H1 (cell line): ENCODE data around the gene ASTN2. TPM values are rescaled to one million over a fixed set of nuclear protein-coding genes. Genes with fewer than 3 reads are reported as not detected.

Experiments
- CTCF ChIA-PET: fragments of 300-600 bp; sonication (Branson Sonifier 250); formaldehyde crosslinking; loops from one replicate; lab custom pipeline; 2021; ENCODE audit not compliant: partially characterized antibody; lab: Charles Lee
- POLR2A ChIA-PET: fragments of 300-600 bp; sonication (Branson Sonifier 250); formaldehyde crosslinking; loops from one replicate; lab custom pipeline; 2021; ENCODE audit warnings: inconsistent platforms; ENCODE audit not compliant: partially characterized antibody; lab: Charles Lee
- DNase-seq, 2 experiments: peaks; one replicate each; pipeline versions ENCODE4 v3.0.0 to v3.0.0-alpha.2; 2010 to 2022; ENCODE audit warnings: low spot score in 2 of 2, low read depth in 1 of 2, mixed read lengths in 1 of 2
- FAIRE-seq: peaks from 2 replicates; lab custom pipeline; 2011; peaks lifted over from hg19 to GRCh38; lab: Jason Lieb, UNC
- H2AFZ ChIP-seq: 2 replicates; pipeline ENCODE4 v1.8.1; 2012; ENCODE audit warnings: low read length, inconsistent platforms
- H2AK5ac ChIP-seq: 2 replicates; pipeline ENCODE4 v1.6.1; 2013; ENCODE audit warnings: low read depth, low read length
- H2BK120ac ChIP-seq: replicated peaks from 2 replicates; pipeline ENCODE3; 2013; ENCODE audit warnings: low read depth, low read length, inconsistent platforms
- H2BK12ac ChIP-seq: 2 replicates; pipeline ENCODE4 v1.6.1; 2013; ENCODE audit warnings: low read depth, low read length
- H2BK15ac ChIP-seq: 2 replicates; pipeline ENCODE4 v1.6.1; 2013; ENCODE audit warnings: low read length
- H2BK20ac ChIP-seq: 2 replicates; pipeline ENCODE4 v1.6.1; 2013; ENCODE audit warnings: low read length
- H2BK5ac ChIP-seq: 2 replicates; pipeline ENCODE4 v1.6.1; 2013; ENCODE audit warnings: low read depth, low read length
- H3K14ac ChIP-seq: 2 replicates; pipeline ENCODE4 v1.6.1; 2013; ENCODE audit warnings: inconsistent platforms; ENCODE audit not compliant: insufficient read length
- H3K18ac ChIP-seq: 2 replicates; pipeline ENCODE4 v1.6.1; 2013; ENCODE audit warnings: low read length; ENCODE audit errors: extremely low read depth
- H3K23ac ChIP-seq: 2 replicates; pipeline ENCODE4 v1.6.1; 2013; ENCODE audit warnings: inconsistent platforms; ENCODE audit not compliant: insufficient read length
- H3K23me2 ChIP-seq: 2 replicates; pipeline ENCODE4 v1.6.1; 2013; ENCODE audit warnings: low read depth, low read length
- H3K27ac ChIP-seq: 2 replicates; pipeline ENCODE4 v1.6.1; 2011; ENCODE audit warnings: low read depth, low read length, inconsistent platforms
- H3K27me3 ChIP-seq, 4 experiments: replicated peaks in 1 of 4; 1 replicate in 1 of 4; 2 replicates in 3 of 4; pipeline versions ENCODE4 v1.6.1 to v1.8.1; 2011 to 2013; ENCODE audit warnings: low read length in 3 of 4, mild to moderate bottlenecking in 3 of 4, inconsistent platforms in 2 of 4, mixed read lengths in 2 of 4, moderate library complexity in 1 of 4; ENCODE audit not compliant: control insufficient read depth in 3 of 4, insufficient read depth in 3 of 4; ENCODE audit errors: extremely low read depth in 1 of 4
- H3K36me3 ChIP-seq, 4 experiments: 2 replicates each; pipeline versions ENCODE4 v1.6.1 to v1.8.1; 2011 to 2013; ENCODE audit warnings: mild to moderate bottlenecking in 4 of 4, low read length in 3 of 4, moderate library complexity in 2 of 4, control low read depth in 1 of 4, inconsistent platforms in 1 of 4; ENCODE audit not compliant: insufficient read depth in 4 of 4, control insufficient read depth in 2 of 4
- H3K4ac ChIP-seq: replicated peaks from 2 replicates; pipeline ENCODE3; 2013; ENCODE audit warnings: low read length, low read depth, mixed read lengths, inconsistent platforms; ENCODE audit not compliant: insufficient read length
- H3K4me1 ChIP-seq, 4 experiments: replicated peaks in 1 of 4; 1 replicate in 1 of 4; 2 replicates in 3 of 4; pipeline versions ENCODE4 v1.6.1 to v1.8.1; 2011 to 2013; ENCODE audit warnings: low read length in 3 of 4, inconsistent platforms in 2 of 4, mixed read lengths in 1 of 4; ENCODE audit not compliant: insufficient read depth in 4 of 4, control insufficient read depth in 3 of 4
- H3K4me2 ChIP-seq, 2 experiments: 2 replicates each; pipeline versions ENCODE4 v1.6.1 to v1.8.1; 2011 to 2013; ENCODE audit warnings: low read depth in 2 of 2, low read length in 2 of 2, control low read depth in 1 of 2, inconsistent platforms in 1 of 2, mild to moderate bottlenecking in 1 of 2; ENCODE audit not compliant: insufficient read depth in 1 of 2
- H3K4me3 ChIP-seq, 4 experiments: fragments of 200-600, 300-600 bp in 1 of 4; sonication (generic), shearing (Covaris generic), sonication (Bioruptor Twin) in 1 of 4; 2 replicates each; pipeline versions ENCODE4 v1.5.1 to v1.8.1; 2011 to 2016; ENCODE audit warnings: low read length in 4 of 4, low read depth in 3 of 4, control low read depth in 2 of 4, inconsistent platforms in 2 of 4, mild to moderate bottlenecking in 2 of 4, mixed read lengths in 1 of 4, moderate library complexity in 1 of 4; ENCODE audit not compliant: insufficient read depth in 2 of 4; ENCODE audit errors: extremely low read depth in 1 of 4
- H3K56ac ChIP-seq: replicated peaks from 2 replicates; pipeline ENCODE3; 2013; ENCODE audit warnings: low read depth, mild to moderate bottlenecking, mixed read lengths, low read length, inconsistent platforms; ENCODE audit not compliant: insufficient read length
- H3K79me1 ChIP-seq: 2 replicates; pipeline ENCODE4 v1.6.1; 2013; ENCODE audit warnings: low read depth, low read length, control low read depth
- H3K79me2 ChIP-seq, 2 experiments: 2 replicates each; pipeline versions ENCODE4 v1.6.1 to v1.8.1; 2012 to 2013; ENCODE audit warnings: low read length in 2 of 2, mild to moderate bottlenecking in 2 of 2, inconsistent platforms in 1 of 2; ENCODE audit not compliant: insufficient read depth in 2 of 2, control insufficient read depth in 1 of 2
- H3K9ac ChIP-seq, 4 experiments: replicated peaks in 1 of 4; 1 replicate in 1 of 4; 2 replicates in 3 of 4; pipeline versions ENCODE4 v1.6.1 to v1.8.1; 2011 to 2013; ENCODE audit warnings: low read depth in 3 of 4, low read length in 3 of 4, control low read depth in 2 of 4, mild to moderate bottlenecking in 2 of 4, moderate library complexity in 2 of 4, inconsistent platforms in 1 of 4; ENCODE audit errors: extremely low read depth in 1 of 4
- H3K9me3 ChIP-seq, 2 experiments: 2 replicates each; pipeline versions ENCODE4 v1.6.1 to v1.8.1; 2012 to 2013; ENCODE audit warnings: mild to moderate bottlenecking in 2 of 2, moderate library complexity in 2 of 2, control low read depth in 1 of 2, inconsistent platforms in 1 of 2, low read depth in 1 of 2, low read length in 1 of 2, mixed read lengths in 1 of 2; ENCODE audit not compliant: insufficient read depth in 2 of 2
- H4K20me1 ChIP-seq, 2 experiments: replicated peaks in 1 of 2; 2 replicates each; pipeline versions ENCODE3 to v1.8.1; 2011 to 2013; ENCODE audit warnings: inconsistent platforms in 2 of 2, low read length in 2 of 2, mild to moderate bottlenecking in 1 of 2; ENCODE audit not compliant: insufficient read depth in 2 of 2, control insufficient read depth in 1 of 2
- H4K5ac ChIP-seq: 2 replicates; pipeline ENCODE4 v1.6.1; 2013; ENCODE audit warnings: low read length, low read depth, mixed read lengths, inconsistent platforms; ENCODE audit not compliant: insufficient read length
- H4K8ac ChIP-seq: 2 replicates; pipeline ENCODE4 v1.8.0; 2013; ENCODE audit warnings: mild to moderate bottlenecking, moderate library complexity, low read length, inconsistent platforms; ENCODE audit not compliant: insufficient read depth; ENCODE audit errors: extremely low read depth
- H4K91ac ChIP-seq: replicated peaks from 2 replicates; pipeline ENCODE3; 2013; ENCODE audit warnings: low read length, mixed read lengths, inconsistent platforms; ENCODE audit not compliant: insufficient read length
- BACH1 ChIP-seq: IDR thresholded peaks from 2 replicates; pipeline ENCODE4 v1.6.1; 2012; ENCODE audit warnings: low read length, improper control_type of control experiment
- CTCF ChIP-seq, 3 experiments: IDR thresholded peaks; 1 replicate in 2 of 3; 2 replicates in 1 of 3; pipeline versions ENCODE4 v1.5.1 to v1.6.1; 2011; ENCODE audit warnings: low read length in 3 of 3, mild to moderate bottlenecking in 3 of 3, inconsistent platforms in 2 of 3, low read depth in 1 of 3, moderate library complexity in 1 of 3; ENCODE audit not compliant: insufficient read depth in 1 of 3; ENCODE audit errors: control extremely low read depth in 1 of 3
- GTF2F1 ChIP-seq: IDR thresholded peaks from 2 replicates; pipeline ENCODE4 v1.6.1; 2012; ENCODE audit warnings: low read depth, low read length, improper control_type of control experiment, borderline replicate concordance
- KDM1A ChIP-seq: fragments of 200-600, 300-600 bp; sonication (generic); IDR thresholded peaks from 2 replicates; pipeline ENCODE4 v1.7.1; 2016; ENCODE audit warnings: mild to moderate bottlenecking, low read length, borderline replicate concordance
- MAFK ChIP-seq: IDR thresholded peaks from 2 replicates; pipeline ENCODE4 v1.6.1; 2012; ENCODE audit warnings: low read depth, mild to moderate bottlenecking, improper control_type of control experiment, low read length
- MAX ChIP-seq: IDR thresholded peaks from 2 replicates; pipeline ENCODE4 v1.6.1; 2012; ENCODE audit warnings: inconsistent platforms
- SIX5 ChIP-seq: IDR thresholded peaks from 2 replicates; pipeline ENCODE4 v1.6.1; 2011; ENCODE audit warnings: mild to moderate bottlenecking, low read depth, low read length
- WGBS, 2 experiments: shearing (Covaris generic) in 1 of 2; methylation state at CpG; one replicate each; pipeline versions ENCODE4 v1.1.6 to v1.1.7; 2013 to 2015; ENCODE audit warnings: low lambda C conversion rate in 2 of 2, mixed read lengths in 2 of 2, inconsistent platforms in 1 of 2, low coverage in 1 of 2, missing lambda C conversion rate in 1 of 2; ENCODE audit not compliant: insufficient replicate concordance in 2 of 2, insufficient coverage in 1 of 2, insufficient read length in 1 of 2; ENCODE audit errors: extremely low coverage in 1 of 2, missing lambda C conversion rate in 1 of 2; 5-methylcytosine and 5-hydroxymethylcytosine counted together
- polyA plus RNA-seq, 7 experiments: library from polyadenylated mRNA; depleted of rRNA in 3 of 7; stranded (reverse) in 5 of 7; unstranded in 2 of 7; fragments of >200 nt in 5 of 7; fragments of 200-250 nt in 2 of 7; gene quantifications; 1 replicate in 5 of 7; 2 replicates in 1 of 7; 4 replicates in 1 of 7; pipeline versions ENCODE4 v1.2.1 to v1.2.3, GENCODE V29; 2011 to 2013; ENCODE audit warnings: missing spikeins in 2 of 7, mixed read lengths in 2 of 7
- total RNA-seq: library from RNA; stranded (reverse); fragmentation: NEBNext Ultra II Directional; extraction: Animal tissue kit (Norgen Biotek cat#: 25700); gene quantifications from 2 replicates; pipeline ENCODE4 v1.2.1, GENCODE V29; 2021

Gene ASTN2
- total and polyA plus RNA-seq, 2 of the 8 experiments (the other 6 are each of a cell fraction or from before 2014, with no cell fraction given), result 8.2 to 13.7 TPM

- peak overlapping the region; percentile 76 for H3K27ac ChIP-seq
- TF ChIP-seq SIX5 (no peak), KDM1A (no peak), CTCF (IDR thresholded peaks at IDR 0.05; ENCODE audit: control extremely low read depth in 1 of 3, insufficient read depth in 1 of 3, low read depth in 1 of 3, low read length in 3 of 3) (no peak), GTF2F1 (no peak), MAX (peak; percentile 42; the same call in 1 of the 2 replicates), BACH1 (no peak), MAFK (no peak)
These were observed 486.6 kb downstream of the ASTN2 start for GRCh38 chr9:116928289-116928688.

More at GRCh38 chr9:116928289-116928688, 486.6 kb downstream of the ASTN2 start:
- WGBS, 2 experiments, result 52% methylated on average over 2 of the region's 2 CpGs; no CpG with 5 or more reads in 1 of the 2 experiments
- Histone ChIP-seq H3K4ac (peak overlapping the region; percentile 86), H4K8ac (no peak overlapping the region), H3K79me2 (no peaks in the 10 kb centered on the region), H2BK120ac (peak overlapping the region; percentile 99), H3K23ac (no peak overlapping the region), H2AK5ac (peak overlapping the region; percentile 83; the same call in 1 of the 2 replicates), H3K9ac (no peak overlapping the region), H3K14ac (no peak overlapping the region), H2AFZ (no peak overlapping the region), H3K4me1 (peaks cover 14 to 32% (median 22%) of the 10 kb centered on the region in 4 experiments), H4K20me1 (no peaks in the 10 kb centered on the region), H2BK5ac (peak overlapping the region; percentile 96), H3K4me3 (peak overlapping the region in 1 of 4 experiments; percentile 22; a peak in 1 of 8 replicates), H2BK20ac (peak overlapping the region; percentile 99), H2BK12ac (peak overlapping the region; percentile 97), H3K79me1 (no peaks in the 10 kb centered on the region), H2BK15ac (no peak overlapping the region), H3K27me3 (no peaks in the 10 kb centered on the region), H3K56ac (peak overlapping the region; percentile 56), H4K91ac (peak overlapping the region; percentile 98), H4K5ac (peak overlapping the region; percentile 70), H3K23me2 (peaks cover 2% of the 10 kb centered on the region), H3K9me3 (no peaks in the 10 kb centered on the region), H3K4me2 (peak overlapping the region in 1 of 2 experiments; percentile 80; a peak in 1 of 4 replicates), H3K18ac (peak overlapping the region; percentile 44; the same call in 1 of the 2 replicates), H3K36me3 (no peaks in the 10 kb centered on the region)
- ChIA-PET CTCF (interaction anchor here (1.4 to 4.4 kb wide), 5 partner anchors 10 to 485 kb away, joined by 3 to 21 read pairs (median 5); no protein-coding TSS in a partner anchor), POLR2A (interaction anchor here (1.5 to 1.9 kb wide), 4 partner anchors 9 to 28 kb away, joined by 4 to 6 read pairs (median 4); no protein-coding TSS in a partner anchor)
- DNase-seq (no peak), FAIRE-seq (peak; percentile 82)
